Measurements from ENCODE around the gene VGLL1.

The VGLL1 gene

DNA sequence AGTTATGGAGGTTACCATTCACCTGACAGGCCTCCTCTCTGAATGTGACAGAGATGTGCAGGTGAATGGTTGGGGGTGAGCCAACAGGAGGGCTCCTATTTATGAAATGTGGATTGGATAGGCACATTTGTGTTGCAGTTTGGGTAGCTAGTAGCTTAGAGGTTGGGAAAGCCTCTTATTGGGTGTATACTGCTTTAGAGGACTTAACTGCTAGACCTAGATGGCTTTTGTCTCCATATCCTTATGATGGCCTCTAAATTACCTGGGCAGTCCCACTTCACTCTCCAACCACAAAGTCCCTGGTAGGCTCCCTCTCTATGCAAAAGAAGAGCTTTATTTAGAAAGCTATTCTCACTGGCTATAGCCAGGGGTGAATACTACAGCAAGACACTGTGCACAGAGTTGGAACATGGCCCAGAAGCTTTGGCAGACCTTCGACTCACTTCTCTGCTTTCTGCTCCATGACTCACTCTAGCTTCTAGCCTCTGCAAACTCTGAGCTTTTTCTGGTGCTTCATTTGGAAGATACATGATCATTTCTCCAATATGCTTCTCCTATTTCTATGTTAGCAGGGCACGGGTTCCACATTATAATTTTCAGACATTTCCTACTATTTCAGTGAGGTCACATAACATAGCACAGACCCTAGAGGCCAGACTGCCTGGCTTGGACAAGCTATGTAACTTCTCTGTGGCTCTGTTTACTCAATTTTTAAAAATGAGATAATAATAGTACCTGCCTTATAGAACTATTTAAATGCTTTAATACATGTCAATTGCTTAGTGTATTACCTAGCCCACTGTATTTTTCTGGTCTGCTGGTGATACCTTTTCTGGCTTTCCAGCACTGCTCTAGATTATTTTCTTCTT lies 6.0 kb upstream of the VGLL1 start:
- Histone ChIP-seq H3K4me3 (ENCODE audit: low read length) (no peak overlapping the region), H3K27me3 (ENCODE audit: control insufficient read depth, insufficient read depth, low read length) (peaks cover 3% of the 10 kb centered on the region), H3K4me1 (ENCODE audit: control insufficient read depth, insufficient read depth, low read length) (no peaks in the 10 kb centered on the region), H3K9me3 (replicated peaks; ENCODE audit: low read length) (no peaks in the 10 kb centered on the region), H3K4me2 (ENCODE audit: low read length) (no peak overlapping the region), H3K9ac (ENCODE audit: low read depth, low read length) (no peak overlapping the region), H3K36me3 (ENCODE audit: insufficient read depth, low read length) (no peaks in the 10 kb centered on the region)

DNA sequence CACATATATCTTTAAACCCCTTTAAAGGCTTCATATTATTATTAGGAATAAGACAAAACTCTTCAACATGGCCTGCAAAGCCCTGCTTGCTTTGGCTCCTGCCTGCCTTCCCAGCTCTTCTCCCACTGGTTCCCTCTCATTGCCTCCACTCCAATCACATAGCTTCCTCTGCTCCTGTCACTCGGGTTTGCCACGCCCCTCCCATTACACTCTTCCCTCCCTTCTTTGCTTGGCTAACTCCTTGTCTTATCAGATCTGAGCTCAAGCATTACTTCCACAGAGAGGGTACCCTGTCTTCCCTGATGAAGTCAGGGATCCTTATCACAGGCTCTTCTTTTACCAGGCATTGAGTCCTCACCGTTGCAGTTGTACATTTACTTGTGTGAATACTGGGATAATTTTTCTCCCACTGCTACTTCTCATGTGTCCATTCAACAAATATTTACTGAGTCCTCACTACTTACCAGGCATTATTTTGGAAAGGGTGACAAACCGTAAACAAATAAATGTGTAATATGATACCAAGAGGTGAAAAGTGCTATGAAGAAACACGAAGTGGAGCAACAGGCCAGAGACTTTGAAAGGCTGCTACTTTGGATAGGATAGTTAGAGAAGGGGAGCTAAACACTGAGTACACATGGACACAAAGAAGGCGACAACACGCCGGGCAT lies 3.2 kb upstream of the VGLL1 start:
- peaks cover 3% of the 10 kb centered on the region for H3K27me3 ChIP-seq (ENCODE audit: control insufficient read depth, insufficient read depth, low read length)
- H3K4me1 ChIP-seq (ENCODE audit: control insufficient read depth, insufficient read depth, low read length) = no peaks in the 10 kb centered on the region
- no peaks in the 10 kb centered on the region for H3K9me3 ChIP-seq (replicated peaks; ENCODE audit: low read length)
- H3K4me3 ChIP-seq (ENCODE audit: low read length) = no peak overlapping the region
- H3K4me2 ChIP-seq (ENCODE audit: low read length) = no peak overlapping the region
- no peak overlapping the region for H3K9ac ChIP-seq (ENCODE audit: low read depth, low read length)
- H3K36me3 ChIP-seq (ENCODE audit: insufficient read depth, low read length) = no peaks in the 10 kb centered on the region

DNA sequence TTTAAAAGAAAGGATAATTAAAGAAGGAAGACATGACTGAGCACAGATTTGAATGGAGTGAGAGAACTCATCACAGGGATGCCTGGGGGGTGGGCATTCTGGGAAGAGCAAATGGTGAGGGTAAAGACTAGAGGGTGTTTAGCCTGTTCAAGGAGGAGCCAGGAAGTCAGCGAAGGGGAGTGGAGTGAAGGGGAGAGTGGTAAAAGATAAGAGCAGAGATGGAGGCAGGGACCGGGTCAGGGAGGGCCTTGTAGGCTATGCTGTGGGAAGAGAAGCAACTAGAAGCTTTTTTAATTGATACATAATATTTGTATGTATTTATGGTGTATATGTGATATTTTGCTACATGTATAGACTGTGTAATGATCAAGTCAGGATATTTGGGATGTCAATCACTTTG lies 2.2 kb upstream of the VGLL1 start:
- Histone ChIP-seq H3K4me2 (ENCODE audit: low read length) (no peak overlapping the region), H3K9me3 (replicated peaks; ENCODE audit: low read length) (no peaks in the 10 kb centered on the region), H3K4me1 (ENCODE audit: control insufficient read depth, insufficient read depth, low read length) (no peaks in the 10 kb centered on the region), H3K36me3 (ENCODE audit: insufficient read depth, low read length) (no peaks in the 10 kb centered on the region), H3K4me3 (ENCODE audit: low read length) (no peak overlapping the region), H3K9ac (ENCODE audit: low read depth, low read length) (no peak overlapping the region), H3K27me3 (ENCODE audit: control insufficient read depth, insufficient read depth, low read length) (no peaks in the 10 kb centered on the region)

DNA sequence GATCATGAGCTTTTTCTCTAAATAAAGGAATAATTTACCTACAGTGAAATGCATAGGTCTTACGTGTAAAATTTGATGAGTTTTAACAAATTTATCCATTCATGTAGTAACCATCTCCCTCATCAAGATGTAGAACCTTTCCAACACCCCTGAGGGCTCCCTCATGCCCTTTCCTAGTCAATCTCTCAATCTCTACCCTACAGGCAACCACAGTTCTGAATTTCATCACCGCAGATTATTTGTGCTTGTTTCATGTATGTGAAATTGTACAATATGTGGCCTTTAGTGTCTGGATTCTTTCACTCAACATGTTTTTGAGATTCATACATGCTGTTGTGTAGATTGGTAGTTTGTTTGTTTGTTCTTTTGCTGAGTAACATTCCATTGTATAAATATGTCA lies 2.1 kb downstream of the VGLL1 start:
- Histone ChIP-seq H3K27me3 (ENCODE audit: control insufficient read depth, insufficient read depth, low read length) (peaks cover 8% of the 10 kb centered on the region), H3K4me2 (ENCODE audit: low read length) (no peak overlapping the region), H3K9ac (ENCODE audit: low read depth, low read length) (no peak overlapping the region), H3K9me3 (replicated peaks; ENCODE audit: low read length) (no peaks in the 10 kb centered on the region), H3K4me1 (ENCODE audit: control insufficient read depth, insufficient read depth, low read length) (no peaks in the 10 kb centered on the region), H3K36me3 (ENCODE audit: insufficient read depth, low read length) (no peaks in the 10 kb centered on the region), H3K4me3 (ENCODE audit: low read length) (no peak overlapping the region)

DNA sequence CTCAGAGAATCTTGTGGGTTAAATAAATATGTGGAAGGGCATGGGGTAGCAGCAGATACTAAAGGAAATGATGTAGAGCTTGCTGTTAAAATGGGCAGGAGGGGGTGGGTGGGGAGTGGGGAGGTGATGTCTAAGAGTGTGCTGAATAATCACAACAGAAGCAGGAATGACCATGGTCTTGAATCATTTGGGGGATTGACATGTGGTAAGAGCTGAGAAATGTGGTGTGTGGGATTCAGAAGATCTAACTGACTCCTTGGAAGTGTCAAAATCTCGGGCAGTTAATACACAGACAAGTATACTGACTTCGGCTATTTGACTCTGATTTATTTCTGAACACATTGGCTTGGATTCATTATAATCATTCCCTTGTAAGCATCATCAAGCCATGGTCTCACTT lies 6.8 kb downstream of the VGLL1 start:
- H3K36me3 ChIP-seq (ENCODE audit: insufficient read depth, low read length) = no peaks in the 10 kb centered on the region
- H3K9ac ChIP-seq (ENCODE audit: low read depth, low read length) = no peak overlapping the region
- H3K4me3 ChIP-seq (ENCODE audit: low read length) = no peak overlapping the region
- no peak overlapping the region for H3K4me2 ChIP-seq (ENCODE audit: low read length)
- H3K9me3 ChIP-seq (replicated peaks; ENCODE audit: low read length) = no peaks in the 10 kb centered on the region
- H3K4me1 ChIP-seq (ENCODE audit: control insufficient read depth, insufficient read depth, low read length) = no peaks in the 10 kb centered on the region
- H3K27me3 ChIP-seq (ENCODE audit: control insufficient read depth, insufficient read depth, low read length) = peaks cover 16% of the 10 kb centered on the region

DNA sequence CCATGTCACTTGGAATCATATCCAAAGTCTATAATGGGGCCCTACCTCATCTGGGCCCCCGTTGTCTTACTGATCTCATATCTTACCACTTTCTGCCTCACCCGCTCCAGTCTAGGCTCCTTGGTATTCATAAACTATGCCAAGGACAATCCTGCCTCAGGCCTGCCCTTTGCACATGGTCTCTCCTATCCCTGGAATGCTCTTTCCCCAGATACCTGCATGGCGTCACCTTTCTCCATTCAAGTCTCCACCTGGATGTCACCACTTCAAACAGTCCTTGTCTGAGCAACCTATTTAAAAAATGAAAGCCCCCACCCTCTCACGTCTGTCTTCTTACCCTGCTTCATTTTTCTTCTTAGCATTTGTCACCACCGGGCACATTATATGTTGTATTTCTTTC lies 8.2 kb downstream of the VGLL1 start:
- no peak overlapping the region for H3K4me3 ChIP-seq (ENCODE audit: low read length)
- no peaks in the 10 kb centered on the region for H3K4me1 ChIP-seq (ENCODE audit: control insufficient read depth, insufficient read depth, low read length)
- H3K9me3 ChIP-seq (replicated peaks; ENCODE audit: low read length) = no peaks in the 10 kb centered on the region
- H3K36me3 ChIP-seq (ENCODE audit: insufficient read depth, low read length) = no peaks in the 10 kb centered on the region
- H3K4me2 ChIP-seq (ENCODE audit: low read length) = no peak overlapping the region
- H3K27me3 ChIP-seq (ENCODE audit: control insufficient read depth, insufficient read depth, low read length) = peaks cover 16% of the 10 kb centered on the region
- H3K9ac ChIP-seq (ENCODE audit: low read depth, low read length) = no peak overlapping the region

DNA sequence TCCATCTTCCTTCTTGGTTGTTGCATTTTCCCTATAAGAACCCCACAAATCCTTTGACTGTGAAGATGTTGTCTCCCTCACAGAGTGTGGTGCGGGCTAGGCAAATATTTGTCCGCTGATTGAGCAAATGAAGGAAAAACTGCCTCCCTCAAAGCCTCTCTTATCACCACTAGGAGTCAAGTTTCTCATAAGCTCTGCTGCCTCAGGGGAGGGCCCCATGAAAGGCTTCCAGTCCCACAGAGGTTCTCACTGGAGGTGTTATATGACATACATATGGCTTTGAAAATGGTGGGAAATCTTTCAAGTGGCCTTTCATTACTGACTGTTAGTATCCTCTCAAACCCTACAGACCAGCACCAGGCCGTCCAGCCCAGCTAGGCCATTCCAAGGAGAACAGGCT lies 9.3 kb downstream of the VGLL1 start:
- H3K36me3 ChIP-seq (ENCODE audit: insufficient read depth, low read length) = no peaks in the 10 kb centered on the region
- H3K9ac ChIP-seq (ENCODE audit: low read depth, low read length) = no peak overlapping the region
- H3K4me2 ChIP-seq (ENCODE audit: low read length) = no peak overlapping the region
- H3K27me3 ChIP-seq (ENCODE audit: control insufficient read depth, insufficient read depth, low read length) = peaks cover 12% of the 10 kb centered on the region
- no peaks in the 10 kb centered on the region for H3K4me1 ChIP-seq (ENCODE audit: control insufficient read depth, insufficient read depth, low read length)
- no peak overlapping the region for H3K4me3 ChIP-seq (ENCODE audit: low read length)
- no peaks in the 10 kb centered on the region for H3K9me3 ChIP-seq (replicated peaks; ENCODE audit: low read length)

DNA sequence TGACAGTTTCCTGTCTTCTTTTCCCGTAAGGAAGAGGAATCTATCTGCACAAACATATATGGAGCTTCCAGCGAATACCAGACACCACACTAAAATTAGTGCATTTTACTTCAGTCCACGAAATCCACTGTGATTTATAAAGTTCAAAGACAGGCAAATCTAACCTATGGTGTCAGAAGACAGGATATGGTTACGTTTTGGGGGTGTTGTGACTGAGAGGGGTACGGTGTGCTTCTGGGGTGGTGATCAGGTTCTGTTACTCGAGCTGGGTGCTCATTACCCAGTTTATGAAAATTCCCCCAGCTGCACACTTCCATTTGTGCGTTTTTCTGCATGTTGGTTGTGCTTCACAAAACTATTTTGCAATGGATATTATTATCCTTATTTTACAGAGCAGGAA lies 10.3 kb downstream of the VGLL1 start:
- H3K9ac ChIP-seq (ENCODE audit: low read depth, low read length) = no peak overlapping the region
- H3K4me2 ChIP-seq (ENCODE audit: low read length) = no peak overlapping the region

DNA sequence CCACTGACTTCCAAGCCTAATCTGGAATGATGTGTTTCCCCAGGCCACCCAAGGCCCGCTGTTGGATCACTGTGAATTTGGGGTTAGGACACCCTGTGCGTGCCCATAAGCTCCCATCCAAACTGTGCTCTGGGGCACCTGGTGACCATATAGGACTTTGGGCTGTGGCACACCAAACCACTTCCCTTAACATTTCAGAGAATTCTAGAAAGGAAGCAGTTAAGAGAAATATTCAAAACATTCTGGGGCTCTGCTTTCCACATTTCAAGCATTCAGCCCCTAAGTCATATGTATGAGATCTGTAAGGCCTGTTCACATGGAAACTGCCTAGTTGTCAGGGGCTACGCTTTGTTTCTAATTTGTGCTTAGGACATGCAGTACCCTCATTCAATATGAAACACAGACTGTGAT lies 14.4 kb downstream of the VGLL1 start:
- Histone ChIP-seq H3K4me2 (ENCODE audit: low read length) (no peak overlapping the region), H3K4me3 (ENCODE audit: low read length) (no peak overlapping the region), H3K9ac (ENCODE audit: low read depth, low read length) (no peak overlapping the region)

More for the DNA sequence above, 10.3 kb downstream of the VGLL1 start:
- Histone ChIP-seq H3K36me3 (ENCODE audit: insufficient read depth, low read length) (no peaks in the 10 kb centered on the region), H3K27me3 (ENCODE audit: control insufficient read depth, insufficient read depth, low read length) (peaks cover 14% of the 10 kb centered on the region), H3K4me1 (ENCODE audit: control insufficient read depth, insufficient read depth, low read length) (no peaks in the 10 kb centered on the region), H3K9me3 (replicated peaks; ENCODE audit: low read length) (no peaks in the 10 kb centered on the region), H3K4me3 (ENCODE audit: low read length) (no peak overlapping the region)

DNA sequence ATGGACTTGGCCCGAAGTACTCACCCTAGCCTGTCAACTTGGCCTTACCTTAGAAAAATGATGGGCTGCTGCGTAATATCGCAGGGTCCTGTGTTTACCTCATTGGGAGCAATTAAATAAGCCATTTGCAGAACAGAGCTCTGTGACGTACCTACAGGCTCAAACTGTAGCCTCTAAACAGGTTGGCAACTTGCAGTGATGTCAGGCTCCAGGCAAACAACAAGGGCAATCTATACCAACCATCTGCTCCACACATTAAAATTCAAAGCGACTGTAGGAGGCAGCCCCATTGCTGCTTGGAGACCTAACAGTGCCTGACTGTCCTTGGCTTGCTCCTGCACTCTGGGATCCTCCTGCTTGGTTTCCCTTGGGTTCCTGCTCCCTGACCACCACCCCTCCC lies 17.2 kb downstream of the VGLL1 start:
- no peak overlapping the region for H3K4me2 ChIP-seq (ENCODE audit: low read length)
- H3K9ac ChIP-seq (ENCODE audit: low read depth, low read length) = no peak overlapping the region
- H3K9me3 ChIP-seq (replicated peaks; ENCODE audit: low read length) = no peaks in the 10 kb centered on the region
- no peaks in the 10 kb centered on the region for H3K36me3 ChIP-seq (ENCODE audit: insufficient read depth, low read length)
- peaks cover 13% of the 10 kb centered on the region for H3K27me3 ChIP-seq (ENCODE audit: control insufficient read depth, insufficient read depth, low read length)
- H3K4me1 ChIP-seq (ENCODE audit: control insufficient read depth, insufficient read depth, low read length) = no peaks in the 10 kb centered on the region
- H3K4me3 ChIP-seq (ENCODE audit: low read length) = no peak overlapping the region

More for the DNA sequence above, 14.4 kb downstream of the VGLL1 start:
- Histone ChIP-seq H3K36me3 (ENCODE audit: insufficient read depth, low read length) (no peaks in the 10 kb centered on the region), H3K27me3 (ENCODE audit: control insufficient read depth, insufficient read depth, low read length) (peaks cover 13% of the 10 kb centered on the region), H3K4me1 (ENCODE audit: control insufficient read depth, insufficient read depth, low read length) (no peaks in the 10 kb centered on the region), H3K9me3 (replicated peaks; ENCODE audit: low read length) (no peaks in the 10 kb centered on the region)

DNA sequence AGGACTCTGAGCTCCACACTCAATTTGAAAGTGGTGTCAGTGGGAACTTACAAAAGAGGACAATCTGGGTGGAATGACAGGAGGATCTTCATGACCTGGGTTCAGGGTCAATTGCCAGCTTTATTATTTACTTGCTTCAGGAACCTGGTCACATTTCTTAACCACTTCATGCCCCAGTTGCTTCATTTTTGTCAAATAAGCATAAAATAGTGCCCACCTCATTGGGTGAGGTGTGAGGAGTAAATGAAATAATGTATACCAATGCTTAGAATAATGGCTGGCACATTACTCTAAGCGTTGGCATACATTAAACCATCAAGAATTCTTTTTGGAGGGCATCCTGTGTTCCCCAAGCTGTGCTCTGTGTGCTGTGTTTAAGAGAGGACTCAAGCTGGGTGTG lies 19.4 kb downstream of the VGLL1 start:
- Histone ChIP-seq H3K36me3 (ENCODE audit: insufficient read depth, low read length) (no peaks in the 10 kb centered on the region), H3K9ac (ENCODE audit: low read depth, low read length) (no peak overlapping the region)

DNA sequence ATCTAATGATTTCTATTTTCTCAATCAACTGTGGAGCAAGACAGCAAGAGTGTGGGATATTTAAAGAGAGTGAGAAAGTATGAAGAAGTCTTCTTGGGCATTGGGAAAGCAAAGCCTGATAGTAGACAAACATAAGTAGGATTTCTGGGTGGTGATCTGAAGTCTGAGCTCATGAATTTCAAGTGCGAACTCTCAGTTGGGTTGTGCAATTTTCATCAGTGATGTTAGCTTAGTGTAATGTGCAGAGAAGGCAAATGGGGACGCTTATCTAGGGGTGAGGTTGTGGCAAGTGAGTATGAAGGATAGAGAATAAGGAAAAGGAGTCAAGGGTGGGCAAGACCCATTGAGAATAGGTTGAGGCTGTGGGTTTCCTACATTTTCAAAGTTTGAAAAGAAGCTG lies 23.7 kb downstream of the VGLL1 start:
- H3K4me2 ChIP-seq (ENCODE audit: low read length) = no peak overlapping the region
- no peak overlapping the region for H3K9ac ChIP-seq (ENCODE audit: low read depth, low read length)
- no peaks in the 10 kb centered on the region for H3K36me3 ChIP-seq (ENCODE audit: insufficient read depth, low read length)
- H3K4me3 ChIP-seq (ENCODE audit: low read length) = no peak overlapping the region
- H3K4me1 ChIP-seq (ENCODE audit: control insufficient read depth, insufficient read depth, low read length) = no peaks in the 10 kb centered on the region
- H3K27me3 ChIP-seq (ENCODE audit: control insufficient read depth, insufficient read depth, low read length) = peaks cover 15% of the 10 kb centered on the region
- no peaks in the 10 kb centered on the region for H3K9me3 ChIP-seq (replicated peaks; ENCODE audit: low read length)

More for the DNA sequence above, 19.4 kb downstream of the VGLL1 start:
- Histone ChIP-seq H3K4me2 (ENCODE audit: low read length) (no peak overlapping the region), H3K9me3 (replicated peaks; ENCODE audit: low read length) (no peaks in the 10 kb centered on the region), H3K4me1 (ENCODE audit: control insufficient read depth, insufficient read depth, low read length) (no peaks in the 10 kb centered on the region), H3K27me3 (ENCODE audit: control insufficient read depth, insufficient read depth, low read length) (peaks cover 22% of the 10 kb centered on the region), H3K4me3 (ENCODE audit: low read length) (no peak overlapping the region)

All from skeletal muscle satellite cell (primary cell).